Measurements from ENCODE around the gene TUBA4A. TPM values are rescaled to one million over a fixed set of nuclear protein-coding genes. Genes with fewer than 3 reads are reported as not detected.

Gene TUBA4A
- total and polyA plus RNA-seq, 2 of the 8 experiments (the other 6 are each of a cell fraction or from before 2014, with no cell fraction given) = 67.3 to 172 TPM

GRCh38 chr2:219214786-219215185 is 38.9 kb downstream of the TUBA4A start (continued):
- no peak for TF ChIP-seq CTBP2 (IDR thresholded peaks at IDR 0.05; ENCODE audit: borderline replicate concordance, insufficient read depth, insufficient read length, low read length)
- TF ChIP-seq BCL11A (IDR thresholded peaks at IDR 0.05; ENCODE audit: low read depth in 2 of 2, low read length in 2 of 2) = no peak
- TF ChIP-seq KDM4A (IDR thresholded peaks at IDR 0.05; ENCODE audit: low read depth, low read length, severe bottlenecking) = no peak

Data from H1 (cell line).